ENCODE results near the gene ACTR1A. TPM values are rescaled to one million over a fixed set of nuclear protein-coding genes. Genes with fewer than 3 reads are reported as not detected.

The ACTR1A gene
- total RNA-seq, 1 experiment from 2014 or later: 128 TPM

DNA sequence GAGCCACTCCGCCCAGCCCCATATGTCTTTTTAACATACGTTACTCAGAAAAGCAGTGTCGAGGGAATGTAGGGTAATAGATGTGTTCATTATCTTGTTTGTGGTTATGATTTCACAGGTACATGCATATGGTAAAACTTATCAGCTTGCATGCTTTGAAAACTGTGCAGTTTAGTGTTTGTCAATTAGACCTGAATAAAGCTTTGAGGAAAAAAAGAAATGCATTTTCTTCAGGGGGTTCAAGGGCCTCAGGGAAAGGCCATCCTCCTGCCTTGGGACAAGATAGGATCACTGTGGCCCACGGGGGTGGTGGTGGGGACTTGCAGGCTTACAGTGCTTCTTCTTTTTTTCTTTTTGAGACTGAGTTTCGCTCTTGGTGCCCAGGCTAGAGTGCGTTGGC, 35.2 kb downstream of the ACTR1A start:
- no peaks in the 10 kb centered on the region for H3K4me1 ChIP-seq (ENCODE audit: insufficient read depth, low read length, poor library complexity, severe bottlenecking)
- no peak overlapping the region for H3K4me3 ChIP-seq (ENCODE audit: low read depth, low read length, poor library complexity, severe bottlenecking)
- H3K27me3 ChIP-seq (replicated peaks; ENCODE audit: insufficient read depth, low read depth, low read length, poor library complexity): no peaks in the 10 kb centered on the region
- no TSS peak for BruUV-seq (replicated peaks)
- intact Hi-C loops (cut with micrococcal nuclease; ENCODE audit: unreplicated experiment): no loop called here
- no peak overlapping the region for H3K27ac ChIP-seq (ENCODE audit: low read depth, low read length, poor library complexity, severe bottlenecking)
- DNase-seq (ENCODE audit: low spot score): no peak
- H3K36me3 ChIP-seq (ENCODE audit: insufficient read depth, low read length, poor library complexity, severe bottlenecking): no peaks in the 10 kb centered on the region
- no peaks in the 10 kb centered on the region for H3K9me3 ChIP-seq (ENCODE audit: low read depth, low read length, poor library complexity, severe bottlenecking)
- CTCF ChIA-PET: no interaction called here
- POLR2A ChIA-PET (ENCODE audit: low non-redundant PET): no interaction called here
- no peak for TF ChIP-seq EZH2 (IDR thresholded peaks at IDR 0.05; ENCODE audit: borderline replicate concordance, low read depth, low read length, poor library complexity, severe bottlenecking)
- TF ChIP-seq, protein P1, sequence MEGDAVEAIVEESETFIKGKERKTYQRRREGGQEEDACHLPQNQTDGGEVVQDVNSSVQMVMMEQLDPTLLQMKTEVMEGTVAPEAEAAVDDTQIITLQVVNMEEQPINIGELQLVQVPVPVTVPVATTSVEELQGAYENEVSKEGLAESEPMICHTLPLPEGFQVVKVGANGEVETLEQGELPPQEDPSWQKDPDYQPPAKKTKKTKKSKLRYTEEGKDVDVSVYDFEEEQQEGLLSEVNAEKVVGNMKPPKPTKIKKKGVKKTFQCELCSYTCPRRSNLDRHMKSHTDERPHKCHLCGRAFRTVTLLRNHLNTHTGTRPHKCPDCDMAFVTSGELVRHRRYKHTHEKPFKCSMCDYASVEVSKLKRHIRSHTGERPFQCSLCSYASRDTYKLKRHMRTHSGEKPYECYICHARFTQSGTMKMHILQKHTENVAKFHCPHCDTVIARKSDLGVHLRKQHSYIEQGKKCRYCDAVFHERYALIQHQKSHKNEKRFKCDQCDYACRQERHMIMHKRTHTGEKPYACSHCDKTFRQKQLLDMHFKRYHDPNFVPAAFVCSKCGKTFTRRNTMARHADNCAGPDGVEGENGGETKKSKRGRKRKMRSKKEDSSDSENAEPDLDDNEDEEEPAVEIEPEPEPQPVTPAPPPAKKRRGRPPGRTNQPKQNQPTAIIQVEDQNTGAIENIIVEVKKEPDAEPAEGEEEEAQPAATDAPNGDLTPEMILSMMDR (conservative IDR thresholded peaks at IDR 0.05; ENCODE audit: low read depth, low read length): no peak

GRCh38 chr10:102465466-102465865, 37.0 kb downstream of the ACTR1A start:
- BruUV-seq (replicated peaks): no TSS peak
- Histone ChIP-seq H3K4me3 (ENCODE audit: low read depth, low read length, poor library complexity, severe bottlenecking) (no peak overlapping the region), H3K9me3 (ENCODE audit: low read depth, low read length, poor library complexity, severe bottlenecking) (no peaks in the 10 kb centered on the region), H3K27ac (ENCODE audit: low read depth, low read length, poor library complexity, severe bottlenecking) (no peak overlapping the region), H3K27me3 (replicated peaks; ENCODE audit: insufficient read depth, low read depth, low read length, poor library complexity) (no peaks in the 10 kb centered on the region), H3K36me3 (ENCODE audit: insufficient read depth, low read length, poor library complexity, severe bottlenecking) (no peaks in the 10 kb centered on the region), H3K4me1 (ENCODE audit: insufficient read depth, low read length, poor library complexity, severe bottlenecking) (peaks cover 6% of the 10 kb centered on the region)
- TF ChIP-seq, protein P1 (conservative IDR thresholded peaks at IDR 0.05; ENCODE audit: low read depth, low read length): no peak
- ChIA-PET CTCF (no interaction called here), POLR2A (ENCODE audit: low non-redundant PET) (no interaction called here)
- no peak for DNase-seq (ENCODE audit: low spot score)
- intact Hi-C loops (cut with micrococcal nuclease; ENCODE audit: unreplicated experiment): no loop called here

DNA sequence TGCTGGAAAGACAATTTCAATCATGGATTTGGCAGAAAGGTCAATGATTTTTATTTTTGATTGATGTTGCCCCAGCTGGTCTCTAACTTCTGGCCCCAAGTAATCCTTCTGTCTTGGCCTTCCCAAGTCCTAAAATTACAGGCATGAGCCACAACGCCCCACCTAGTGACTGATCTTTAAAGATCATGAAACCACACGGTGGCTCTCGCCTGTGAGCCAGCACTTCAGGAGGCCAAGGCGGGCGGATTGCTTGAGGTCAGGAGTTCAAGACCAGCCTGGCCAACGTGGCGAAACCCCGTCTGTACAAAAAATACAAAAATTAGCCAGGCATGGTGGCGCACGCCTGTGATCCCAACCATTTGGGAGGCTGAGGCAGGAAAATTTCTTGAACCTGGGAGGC, 38.5 kb downstream of the ACTR1A start:
- peaks cover 6% of the 10 kb centered on the region for H3K4me1 ChIP-seq (ENCODE audit: insufficient read depth, low read length, poor library complexity, severe bottlenecking)
- no peak for DNase-seq (ENCODE audit: low spot score)
- H3K9me3 ChIP-seq (ENCODE audit: low read depth, low read length, poor library complexity, severe bottlenecking): no peaks in the 10 kb centered on the region
- H3K4me3 ChIP-seq (ENCODE audit: low read depth, low read length, poor library complexity, severe bottlenecking): no peak overlapping the region
- no peak overlapping the region for H3K27ac ChIP-seq (ENCODE audit: low read depth, low read length, poor library complexity, severe bottlenecking)
- no peaks in the 10 kb centered on the region for H3K36me3 ChIP-seq (ENCODE audit: insufficient read depth, low read length, poor library complexity, severe bottlenecking)
- no TSS peak for BruUV-seq (replicated peaks)
- intact Hi-C loops (cut with micrococcal nuclease; ENCODE audit: unreplicated experiment): no loop called here
- TF ChIP-seq, protein P1 (conservative IDR thresholded peaks at IDR 0.05; ENCODE audit: low read depth, low read length): no peak
- no peak for TF ChIP-seq EZH2 (IDR thresholded peaks at IDR 0.05; ENCODE audit: borderline replicate concordance, low read depth, low read length, poor library complexity, severe bottlenecking)
- H3K27me3 ChIP-seq (replicated peaks; ENCODE audit: insufficient read depth, low read depth, low read length, poor library complexity): no peaks in the 10 kb centered on the region
- POLR2A ChIA-PET (ENCODE audit: low non-redundant PET): no interaction called here
- CTCF ChIA-PET: no interaction called here
